Measurements from ENCODE around the gene HIVEP3. TPM values are rescaled to one million over a fixed set of nuclear protein-coding genes. Genes with fewer than 3 reads are reported as not detected.

Gene HIVEP3
- total RNA-seq, 2 donors from 2014 or later: 0.13 to 0.99 TPM

DNA sequence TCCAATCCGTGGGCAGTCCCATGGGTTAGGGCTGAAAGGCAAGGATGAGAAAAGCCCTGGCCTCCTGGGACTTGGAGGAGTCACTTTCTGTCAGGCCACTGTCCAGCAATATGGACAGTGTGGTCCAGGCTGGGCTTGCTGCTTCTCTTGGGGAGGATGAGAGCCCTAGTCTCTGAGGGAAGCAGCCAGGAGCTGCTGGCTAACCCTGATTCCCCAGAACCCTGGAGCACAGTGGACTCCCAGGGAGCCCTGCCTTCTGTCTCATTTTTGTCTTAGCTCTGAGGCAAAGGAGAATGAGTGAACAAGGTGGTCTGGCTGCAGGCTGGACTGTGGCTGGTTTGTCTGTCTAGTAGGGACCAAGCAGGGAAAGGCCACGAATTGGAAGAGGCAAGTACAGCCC is 410.4 kb downstream of the HIVEP3 start:
- WGBS, 2 experiments (ENCODE audit: insufficient coverage in 1 of 2, insufficient read length in 1 of 2): 75 to 81% methylated on average over 2 of the region's 2 CpGs
- Mint-ChIP-seq H3K9me3 (no peaks in the 10 kb centered on the region), H3K4me3 (no peak overlapping the region), H3K27ac (no peak overlapping the region), H3K36me3 (ENCODE audit: low read depth) (no peaks in the 10 kb centered on the region), H3K27me3 (ENCODE audit: insufficient read depth) (no peaks in the 10 kb centered on the region), H3K4me1 (peaks cover 15% of the 10 kb centered on the region)
- no peak for DNase-seq
- Histone ChIP-seq H3K9me3 (ENCODE audit: control insufficient read depth, low read length) (no peaks in the 10 kb centered on the region), H3K4me1 (ENCODE audit: control insufficient read depth, insufficient read depth, low read length) (peaks cover 2% of the 10 kb centered on the region), H3K27ac (ENCODE audit: low read depth, low read length) (no peak overlapping the region), H3K36me3 (ENCODE audit: control insufficient read depth, insufficient read depth, low read length) (no peaks in the 10 kb centered on the region), H3K9ac (ENCODE audit: extremely low read depth, low read length, poor library complexity, severe bottlenecking) (no peak overlapping the region), H3K4me3 (ENCODE audit: low read length) (no peak overlapping the region), H3K27me3 (ENCODE audit: control insufficient read depth, insufficient read depth, low read length, poor library complexity, severe bottlenecking) (no peaks in the 10 kb centered on the region)
- TF ChIP-seq, protein P1, sequence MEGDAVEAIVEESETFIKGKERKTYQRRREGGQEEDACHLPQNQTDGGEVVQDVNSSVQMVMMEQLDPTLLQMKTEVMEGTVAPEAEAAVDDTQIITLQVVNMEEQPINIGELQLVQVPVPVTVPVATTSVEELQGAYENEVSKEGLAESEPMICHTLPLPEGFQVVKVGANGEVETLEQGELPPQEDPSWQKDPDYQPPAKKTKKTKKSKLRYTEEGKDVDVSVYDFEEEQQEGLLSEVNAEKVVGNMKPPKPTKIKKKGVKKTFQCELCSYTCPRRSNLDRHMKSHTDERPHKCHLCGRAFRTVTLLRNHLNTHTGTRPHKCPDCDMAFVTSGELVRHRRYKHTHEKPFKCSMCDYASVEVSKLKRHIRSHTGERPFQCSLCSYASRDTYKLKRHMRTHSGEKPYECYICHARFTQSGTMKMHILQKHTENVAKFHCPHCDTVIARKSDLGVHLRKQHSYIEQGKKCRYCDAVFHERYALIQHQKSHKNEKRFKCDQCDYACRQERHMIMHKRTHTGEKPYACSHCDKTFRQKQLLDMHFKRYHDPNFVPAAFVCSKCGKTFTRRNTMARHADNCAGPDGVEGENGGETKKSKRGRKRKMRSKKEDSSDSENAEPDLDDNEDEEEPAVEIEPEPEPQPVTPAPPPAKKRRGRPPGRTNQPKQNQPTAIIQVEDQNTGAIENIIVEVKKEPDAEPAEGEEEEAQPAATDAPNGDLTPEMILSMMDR (conservative IDR thresholded peaks at IDR 0.05): no peak

DNA sequence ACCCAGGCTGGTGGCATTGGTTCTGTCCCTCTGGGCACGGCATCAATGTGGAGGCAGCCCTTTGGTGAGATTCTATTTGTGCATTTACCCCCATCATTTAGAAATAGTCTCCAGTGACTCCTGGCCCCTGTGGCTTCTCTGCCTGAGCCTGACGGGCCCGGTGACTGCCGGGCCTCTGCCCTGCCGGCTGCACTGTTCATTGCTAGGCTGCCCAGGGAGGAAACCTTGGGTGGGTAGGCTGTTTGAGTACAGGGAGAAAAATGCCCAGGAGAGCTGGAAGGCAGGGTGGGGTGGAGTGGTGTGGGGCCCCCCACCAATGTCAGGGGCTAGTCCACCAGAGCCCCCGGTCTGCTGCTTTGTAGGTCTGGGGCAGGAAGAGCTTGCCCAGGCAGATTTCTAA is 410.9 kb downstream of the HIVEP3 start:
- Histone ChIP-seq H3K36me3 (ENCODE audit: control insufficient read depth, insufficient read depth, low read length) (no peaks in the 10 kb centered on the region), H3K9me3 (ENCODE audit: control insufficient read depth, low read length) (no peaks in the 10 kb centered on the region), H3K9ac (ENCODE audit: extremely low read depth, low read length, poor library complexity, severe bottlenecking) (no peak overlapping the region), H3K4me3 (ENCODE audit: low read length) (no peak overlapping the region), H3K27ac (ENCODE audit: low read depth, low read length) (no peak overlapping the region), H3K27me3 (ENCODE audit: control insufficient read depth, insufficient read depth, low read length, poor library complexity, severe bottlenecking) (no peaks in the 10 kb centered on the region), H3K4me1 (ENCODE audit: control insufficient read depth, insufficient read depth, low read length) (peaks cover 2% of the 10 kb centered on the region)
- no peaks in the 10 kb centered on the region for H3K9me3 Mint-ChIP-seq
- H3K4me1 Mint-ChIP-seq: peaks cover 15% of the 10 kb centered on the region
- H3K36me3 Mint-ChIP-seq (ENCODE audit: low read depth): no peaks in the 10 kb centered on the region
- no peak overlapping the region for H3K4me3 Mint-ChIP-seq
- WGBS, 2 experiments (ENCODE audit: insufficient coverage in 1 of 2, insufficient read length in 1 of 2): 71 to 95% methylated on average over 1 to 6 of the region's 6 CpGs
- no peak overlapping the region for H3K27ac Mint-ChIP-seq
- TF ChIP-seq, protein P1 (conservative IDR thresholded peaks at IDR 0.05): no peak
- DNase-seq: no peak
- H3K27me3 Mint-ChIP-seq (ENCODE audit: insufficient read depth): no peaks in the 10 kb centered on the region

DNA sequence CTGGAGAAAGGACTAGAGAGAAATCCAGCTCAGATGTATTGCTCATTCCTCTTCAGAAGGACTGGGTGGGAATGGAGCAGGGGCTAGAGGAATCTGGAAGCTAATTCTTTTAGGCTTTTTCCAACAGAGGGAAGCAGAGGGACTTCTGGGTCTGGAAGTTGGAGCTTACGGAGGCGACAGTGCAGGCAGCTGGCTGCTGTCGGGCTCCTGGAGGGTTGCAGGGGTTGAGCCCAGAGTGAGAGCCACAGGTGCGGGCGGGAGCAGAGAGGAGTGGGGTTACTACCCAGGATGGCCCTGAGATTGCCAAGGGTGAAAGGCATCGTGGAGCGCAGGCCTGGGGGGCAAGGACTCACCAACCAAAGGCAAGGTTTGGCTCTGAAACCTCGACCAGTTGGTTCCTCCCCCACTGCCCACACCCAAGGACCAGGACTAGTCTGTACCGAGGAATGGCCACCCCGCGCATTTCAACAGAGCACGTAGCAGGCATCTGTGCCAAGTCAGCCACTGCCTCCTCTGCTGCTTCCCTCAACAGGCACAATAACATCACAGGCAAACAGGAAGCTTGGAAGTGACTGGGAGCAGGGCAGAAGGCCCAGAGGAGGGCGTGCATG is 411.5 kb downstream of the HIVEP3 start:
- TF ChIP-seq, protein P1 (conservative IDR thresholded peaks at IDR 0.05): peak; percentile 12
- Histone ChIP-seq H3K27me3 (ENCODE audit: control insufficient read depth, insufficient read depth, low read length, poor library complexity, severe bottlenecking) (no peaks in the 10 kb centered on the region), H3K36me3 (ENCODE audit: control insufficient read depth, insufficient read depth, low read length) (no peaks in the 10 kb centered on the region), H3K4me3 (ENCODE audit: low read length) (no peak overlapping the region), H3K9me3 (ENCODE audit: control insufficient read depth, low read length) (no peaks in the 10 kb centered on the region), H3K9ac (ENCODE audit: extremely low read depth, low read length, poor library complexity, severe bottlenecking) (no peak overlapping the region), H3K4me1 (ENCODE audit: control insufficient read depth, insufficient read depth, low read length) (peaks cover 2% of the 10 kb centered on the region), H3K27ac (ENCODE audit: low read depth, low read length) (no peak overlapping the region)
- no peaks in the 10 kb centered on the region for H3K9me3 Mint-ChIP-seq
- peaks cover 15% of the 10 kb centered on the region for H3K4me1 Mint-ChIP-seq
- H3K4me3 Mint-ChIP-seq: no peak overlapping the region
- peak; percentile 56 for DNase-seq
- WGBS, 2 experiments (ENCODE audit: insufficient coverage in 1 of 2, insufficient read length in 1 of 2): 86 to 87% methylated on average over 5 to 13 of the region's 13 CpGs
- no peak overlapping the region for H3K27ac Mint-ChIP-seq
- H3K36me3 Mint-ChIP-seq (ENCODE audit: low read depth): no peaks in the 10 kb centered on the region
- no peaks in the 10 kb centered on the region for H3K27me3 Mint-ChIP-seq (ENCODE audit: insufficient read depth)
